ENCODE data around the gene LONRF2.
"Not testable (repeated sequence)": the region's sequence is repeated elsewhere in the genome, so short reads cannot be mapped to it uniquely, and the experiment has no call there.

The LONRF2 gene

DNA sequence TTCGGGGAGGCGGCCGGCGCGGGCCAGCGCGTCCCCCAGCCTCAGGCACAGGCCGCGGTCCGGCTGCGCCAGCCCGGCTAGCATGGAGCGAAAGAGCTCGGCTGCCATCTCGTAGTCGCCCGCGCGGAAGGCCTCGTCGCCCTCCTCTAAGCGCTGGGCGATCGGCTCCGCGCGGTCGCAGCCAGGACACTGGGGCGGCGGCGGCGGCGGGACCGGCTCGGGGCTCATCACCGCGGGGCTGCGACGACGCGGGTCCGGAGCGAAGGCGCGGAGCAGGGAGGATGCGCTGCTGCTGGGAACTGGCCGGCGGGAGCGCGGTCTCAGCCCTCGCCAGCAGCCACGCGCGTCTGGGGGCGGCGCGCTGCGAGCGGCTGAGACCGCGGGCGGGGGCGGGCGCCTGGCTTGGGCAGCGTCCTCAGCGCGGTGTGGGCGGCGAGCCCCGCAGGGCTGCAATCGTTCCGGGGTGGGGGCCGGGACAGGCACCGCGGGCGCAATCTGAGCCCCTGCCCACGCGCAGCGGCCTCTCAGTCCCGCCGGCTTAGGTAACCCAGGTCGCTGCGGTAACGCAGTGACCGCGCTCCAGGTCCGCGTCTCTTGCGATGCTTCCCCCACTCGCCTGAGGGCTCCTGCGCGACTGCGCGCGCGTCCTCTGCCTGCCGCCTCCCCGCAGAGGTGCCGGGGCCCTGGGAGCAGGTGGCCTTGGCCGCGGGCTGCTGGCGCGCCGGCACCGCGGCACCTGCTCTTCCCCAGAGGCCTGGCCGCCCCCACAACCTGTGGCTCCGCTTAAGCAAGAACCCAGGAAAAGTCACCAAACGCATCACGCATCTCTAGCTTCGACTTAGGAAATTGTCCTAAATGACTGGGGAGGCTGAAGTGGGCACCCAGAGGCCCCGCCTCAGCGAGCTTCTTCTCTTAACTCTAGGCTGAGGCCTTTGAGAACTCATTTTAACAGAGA is at the start of gene LONRF2:
Gene LONRF2 (minus strand): TSS at position 636 of the 955 bp plus-strand sequence. CDS start 408 bp downstream, at position 228.
- no peak for DNase-seq (ENCODE audit: low read depth, low spot score)

GRCh38 chr2:100367163-100367562 is 44.9 kb upstream of the LONRF2 start:
- DNase-seq (ENCODE audit: low read depth, low spot score) = no peak

GRCh38 chr2:100365434-100365833 is 43.1 kb upstream of the LONRF2 start:
- DNase-seq (ENCODE audit: low read depth, low spot score) = peak; percentile 21

- not testable (repeated sequence) for DNase-seq (ENCODE audit: low read depth, low spot score)
These were observed 40.0 kb upstream of the LONRF2 start for GRCh38 chr2:100362269-100362668.

GRCh38 chr2:100359576-100359975 is 37.3 kb upstream of the LONRF2 start:
- DNase-seq (ENCODE audit: low read depth, low spot score) = no peak

GRCh38 chr2:100358554-100358953 is 36.3 kb upstream of the LONRF2 start:
- no peak for DNase-seq (ENCODE audit: low read depth, low spot score)

- no peak for DNase-seq (ENCODE audit: low read depth, low spot score)
These were observed 30.2 kb upstream of the LONRF2 start for GRCh38 chr2:100352521-100352920.

DNA sequence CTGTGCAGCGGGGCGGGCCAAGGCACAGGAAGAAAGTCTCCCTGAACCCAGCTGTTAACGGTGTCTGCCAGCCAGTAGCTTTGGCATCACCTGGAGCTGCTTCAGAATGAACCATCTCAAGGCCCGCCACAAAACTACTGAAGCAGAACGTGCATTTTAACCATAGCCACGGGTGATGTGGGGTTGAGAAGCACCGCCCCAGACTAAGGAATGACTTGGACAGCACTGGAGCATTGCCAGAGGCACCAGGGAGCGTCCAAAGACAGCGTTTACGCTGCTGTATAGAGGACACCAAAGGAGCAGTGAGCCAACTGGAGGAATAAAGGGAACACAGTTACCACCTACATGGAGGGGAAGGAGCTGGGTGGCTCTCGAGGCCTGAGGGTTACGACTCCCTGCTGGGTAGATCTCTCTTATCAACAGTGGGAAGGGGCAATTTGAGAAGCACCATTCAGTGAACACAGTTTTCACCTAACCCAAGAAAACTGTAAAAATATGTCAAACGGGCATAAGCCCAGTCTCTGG is 28.4 kb upstream of the LONRF2 start:
- DNase-seq (ENCODE audit: low read depth, low spot score) = no peak

DNA sequence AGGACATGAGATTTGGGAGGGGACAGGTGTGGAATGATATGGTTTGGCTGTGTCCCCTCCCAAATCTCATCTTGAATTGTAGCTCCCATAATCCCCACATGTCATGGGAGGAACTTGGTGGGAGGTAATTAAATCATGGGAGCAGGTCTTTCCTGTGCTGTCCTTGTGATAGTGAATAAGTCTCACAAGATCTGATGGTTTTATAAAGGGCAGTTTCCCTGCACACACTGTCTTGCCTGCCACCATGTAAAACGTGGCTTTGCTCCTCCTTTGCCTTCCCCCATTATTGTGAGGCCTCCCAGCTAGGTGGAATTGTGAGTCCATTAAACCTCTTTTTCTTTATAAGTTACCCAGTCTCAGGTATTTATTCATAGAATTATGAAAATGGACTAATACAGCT is 22.8 kb upstream of the LONRF2 start:
- not testable (repeated sequence) for DNase-seq (ENCODE audit: low read depth, low spot score)

- DNase-seq (ENCODE audit: low read depth, low spot score) = no peak
These were observed 22.1 kb upstream of the LONRF2 start for GRCh38 chr2:100344433-100344832.

DNA sequence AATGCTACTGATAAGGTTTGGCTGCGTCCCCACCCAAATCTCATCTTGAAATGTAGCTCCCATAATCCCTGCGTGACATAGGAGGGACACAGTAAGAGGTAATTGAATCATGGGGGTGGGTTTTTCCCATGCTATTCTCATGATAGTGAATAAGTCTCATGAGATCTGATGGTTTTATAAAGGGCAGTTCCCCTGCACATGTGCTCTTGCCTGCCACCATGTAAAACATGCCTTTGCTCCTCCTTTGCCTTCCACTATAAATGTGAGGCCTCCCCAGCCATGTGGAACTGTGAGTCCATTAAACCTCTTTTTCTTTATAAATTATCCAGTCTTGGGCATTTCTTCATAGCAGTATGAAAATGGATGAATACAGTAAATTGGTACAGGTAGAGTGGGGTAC is 20.2 kb upstream of the LONRF2 start:
- not testable (repeated sequence) for DNase-seq (ENCODE audit: low read depth, low spot score)

GRCh38 chr2:100339823-100340222 is 17.5 kb upstream of the LONRF2 start:
- no peak for DNase-seq (ENCODE audit: low read depth, low spot score)

DNA sequence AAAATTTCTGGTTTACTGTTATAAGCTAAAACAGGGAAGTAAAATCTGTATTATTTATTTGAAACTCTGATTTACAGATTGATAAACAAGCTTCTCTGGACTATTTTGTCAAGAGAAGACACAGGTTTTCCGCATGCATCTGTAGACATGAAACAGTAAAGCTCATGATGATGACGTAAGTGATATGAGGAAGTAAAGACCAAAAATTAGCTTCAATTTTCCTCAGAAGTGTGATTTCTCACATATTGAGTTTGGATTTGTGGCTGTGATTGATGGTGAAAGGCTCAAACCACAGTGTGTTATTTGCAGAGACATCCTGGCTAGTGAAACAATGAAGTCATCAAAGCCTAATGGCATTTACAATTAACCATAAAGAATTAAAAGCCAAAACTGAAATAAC is 12.6 kb upstream of the LONRF2 start:
- DNase-seq (ENCODE audit: low read depth, low spot score) = no peak

DNA sequence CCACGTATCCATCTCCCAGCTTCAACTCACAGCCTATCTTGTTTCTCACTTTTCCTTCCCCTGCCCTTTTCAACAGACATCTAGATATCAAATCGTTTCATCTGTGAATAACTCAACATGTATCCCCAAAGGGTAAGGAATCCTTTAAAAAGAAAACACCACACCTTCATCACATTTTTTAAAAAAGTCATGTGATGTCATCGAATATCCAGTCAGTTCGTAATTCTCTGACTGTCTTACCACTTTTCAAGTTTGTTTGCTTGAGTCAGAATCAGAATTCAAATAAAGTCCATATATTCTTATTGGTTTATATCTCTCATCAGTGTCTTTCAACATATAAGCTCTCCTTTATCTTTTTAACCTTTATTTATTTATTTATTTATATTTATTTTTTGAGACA is 5.4 kb upstream of the LONRF2 start:
- no peak for DNase-seq (ENCODE audit: low read depth, low spot score)

- no peak for DNase-seq (ENCODE audit: low read depth, low spot score)
These were observed 979 bp downstream of the LONRF2 start for GRCh38 chr2:100321179-100321865.

- DNase-seq (ENCODE audit: low read depth, low spot score) = no peak
These were observed 1.6 kb downstream of the LONRF2 start for GRCh38 chr2:100320547-100321178.

- no peak for DNase-seq (ENCODE audit: low read depth, low spot score)
These were observed 4.7 kb downstream of the LONRF2 start for GRCh38 chr2:100317634-100318033.

- DNase-seq (ENCODE audit: low read depth, low spot score) = no peak
These were observed 12.2 kb downstream of the LONRF2 start for GRCh38 chr2:100309973-100310719.

DNA sequence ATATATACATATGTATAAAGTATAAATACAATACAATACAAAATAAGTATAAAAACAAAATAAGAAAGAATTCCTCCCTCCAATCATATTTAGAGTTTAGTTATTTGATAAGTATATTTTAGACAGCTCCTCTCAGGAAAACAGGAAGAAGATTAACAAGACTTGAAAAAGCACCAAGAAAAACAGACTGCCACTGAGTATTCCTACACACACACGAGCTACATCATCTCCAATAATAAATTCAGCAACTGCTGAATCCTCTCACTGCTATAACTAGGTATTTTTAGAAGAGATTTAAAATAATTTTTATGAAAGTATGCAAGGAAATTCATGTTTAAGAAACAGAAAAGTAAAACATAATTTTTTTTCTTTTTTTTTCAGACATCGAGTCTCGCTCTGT is 13.0 kb downstream of the LONRF2 start:
- no peak for DNase-seq (ENCODE audit: low read depth, low spot score)

DNA sequence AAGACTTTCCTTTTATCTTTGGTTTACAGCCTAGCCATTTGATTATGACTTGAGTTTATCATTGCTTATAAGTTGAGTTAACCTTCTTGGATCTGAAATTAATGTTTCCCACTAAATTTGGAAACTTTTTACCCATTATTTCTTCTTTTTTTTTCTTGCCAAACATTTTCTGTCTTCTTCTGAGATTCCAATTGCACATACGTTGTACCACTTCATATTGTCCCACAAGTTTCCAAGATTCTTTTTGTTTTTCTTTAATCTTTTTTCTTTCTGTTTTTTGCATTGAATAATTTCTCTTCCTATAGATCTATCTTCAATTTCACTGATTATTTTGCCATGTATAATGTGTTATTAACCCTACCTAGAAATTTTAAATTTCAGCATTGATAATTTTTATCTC is 18.6 kb downstream of the LONRF2 start:
- no peak for DNase-seq (ENCODE audit: low read depth, low spot score)

GRCh38 chr2:100302585-100302892 is 19.8 kb downstream of the LONRF2 start:
- no peak for DNase-seq (ENCODE audit: low read depth, low spot score)

All from smooth muscle cell of the brain vasculature (primary cell).